ENCODE data around the gene NEDD4.
"Not testable (repeated sequence)": the region's sequence is repeated elsewhere in the genome, so short reads cannot be mapped to it uniquely, and the experiment has no call there.

NEDD4 gene

DNA sequence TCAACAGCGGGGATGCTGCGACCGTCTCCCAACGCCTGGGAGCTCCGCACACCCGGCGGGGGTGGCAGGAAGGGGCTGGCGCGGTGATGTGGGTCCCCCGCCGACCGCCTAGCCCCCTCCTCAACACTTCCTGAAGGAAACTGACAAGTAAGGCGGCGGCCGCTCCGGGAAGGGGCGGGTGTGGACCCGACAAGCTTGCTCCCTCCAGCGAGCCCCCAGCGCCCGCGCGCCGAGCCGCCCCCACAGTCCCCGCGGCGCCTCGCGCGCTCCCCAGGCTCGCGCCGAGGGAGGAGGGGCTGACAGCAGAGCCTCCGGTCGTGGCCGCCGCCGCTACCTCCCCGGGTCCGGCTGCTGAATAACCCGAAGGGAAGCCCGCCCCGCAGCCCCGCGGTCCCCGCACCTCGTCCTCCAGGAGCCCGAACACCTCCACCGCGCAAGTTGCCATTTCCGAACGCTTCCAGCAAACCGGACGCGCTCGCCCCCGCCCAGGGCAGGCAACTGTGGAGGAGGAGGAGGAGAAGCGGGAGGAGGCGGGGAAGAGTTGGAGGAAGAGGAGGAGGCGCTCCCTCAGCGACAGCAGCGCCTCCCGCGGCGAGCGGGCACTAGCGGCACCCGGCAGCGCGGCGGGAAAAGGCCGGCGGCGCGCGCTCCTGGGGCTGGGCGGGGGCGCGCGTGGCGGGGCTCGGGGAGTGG lies at the start of gene NEDD4:
Gene NEDD4 (minus strand): TSS at position 502 of the 693 bp plus-strand sequence. CDS start 57 bp downstream, at position 445.
- DNase-seq (ENCODE audit: low read depth, low spot score) = peak; percentile 40

GRCh38 chr15:56042498-56042897 lies 49.1 kb upstream of the NEDD4 start:
- no peak for DNase-seq (ENCODE audit: low read depth, low spot score)

DNA sequence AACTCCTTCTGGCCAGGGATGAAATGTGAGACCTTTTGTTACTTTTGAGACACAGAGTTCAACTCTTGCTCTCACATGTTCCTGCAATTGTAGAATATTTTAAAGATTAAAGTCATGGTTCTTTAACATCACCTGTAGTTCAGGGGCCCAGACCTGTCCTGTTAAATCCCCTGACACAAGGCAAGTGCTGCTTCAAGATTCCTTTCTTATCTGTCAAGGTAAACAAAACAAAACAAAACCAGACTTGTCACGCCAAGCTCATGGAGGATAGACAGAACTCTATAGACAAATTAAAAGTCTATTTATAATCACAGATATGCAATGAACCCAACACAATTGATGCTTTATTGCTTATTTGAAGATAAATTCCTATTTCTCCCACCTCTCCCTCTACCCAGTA lies 48.6 kb upstream of the NEDD4 start:
- DNase-seq (ENCODE audit: low read depth, low spot score) = no peak

DNA sequence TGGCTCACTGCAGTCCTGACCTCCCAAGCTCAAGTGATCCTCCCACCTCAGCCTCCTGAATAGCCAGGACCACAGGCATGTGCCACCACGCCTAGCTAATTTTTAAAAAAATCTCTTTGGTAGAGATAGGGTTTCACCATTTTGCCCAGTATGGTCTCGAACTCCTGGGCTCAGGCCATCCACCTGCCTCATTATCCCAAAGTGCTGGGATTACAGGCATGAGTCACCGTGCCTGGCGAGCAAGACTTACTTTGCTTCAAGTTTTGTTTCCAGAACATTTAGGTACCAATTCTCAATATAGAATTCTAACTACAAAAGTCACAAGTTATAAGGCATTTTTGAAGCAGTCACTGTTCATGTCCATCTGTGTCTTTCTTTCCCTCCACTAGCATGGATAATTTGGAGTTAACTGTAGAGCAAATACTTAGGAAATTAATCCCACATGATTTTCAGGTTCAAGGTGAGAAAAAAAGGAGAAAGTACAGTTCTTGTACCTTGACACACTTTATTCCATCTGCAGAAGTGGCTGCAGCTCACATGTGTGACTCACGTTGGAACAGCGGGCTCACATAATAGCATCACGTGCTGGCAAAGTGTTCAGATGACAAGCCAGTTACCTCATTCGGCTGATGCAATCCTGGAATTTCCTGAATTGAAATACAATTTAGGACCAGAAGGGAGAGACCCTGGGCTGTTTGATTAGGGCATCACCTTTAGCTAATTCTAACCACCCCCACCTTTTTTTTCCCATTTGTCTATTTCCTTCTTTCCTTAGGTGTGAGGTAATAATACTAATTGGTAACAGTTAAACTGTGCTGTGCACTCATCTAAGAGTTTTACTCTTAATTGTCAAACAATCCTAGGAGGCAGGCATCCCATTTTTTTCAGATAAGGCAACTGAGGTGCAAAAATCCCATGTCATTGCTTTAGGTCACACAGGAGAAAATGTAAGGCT lies 46.9 kb upstream of the NEDD4 start:
- peak; percentile 45 for DNase-seq (ENCODE audit: low read depth, low spot score)

- DNase-seq (ENCODE audit: low read depth, low spot score) = no peak
These were observed 45.3 kb upstream of the NEDD4 start for GRCh38 chr15:56038707-56039106.

- no peak for DNase-seq (ENCODE audit: low read depth, low spot score)
These were observed 44.6 kb upstream of the NEDD4 start for GRCh38 chr15:56038015-56038414.

DNA sequence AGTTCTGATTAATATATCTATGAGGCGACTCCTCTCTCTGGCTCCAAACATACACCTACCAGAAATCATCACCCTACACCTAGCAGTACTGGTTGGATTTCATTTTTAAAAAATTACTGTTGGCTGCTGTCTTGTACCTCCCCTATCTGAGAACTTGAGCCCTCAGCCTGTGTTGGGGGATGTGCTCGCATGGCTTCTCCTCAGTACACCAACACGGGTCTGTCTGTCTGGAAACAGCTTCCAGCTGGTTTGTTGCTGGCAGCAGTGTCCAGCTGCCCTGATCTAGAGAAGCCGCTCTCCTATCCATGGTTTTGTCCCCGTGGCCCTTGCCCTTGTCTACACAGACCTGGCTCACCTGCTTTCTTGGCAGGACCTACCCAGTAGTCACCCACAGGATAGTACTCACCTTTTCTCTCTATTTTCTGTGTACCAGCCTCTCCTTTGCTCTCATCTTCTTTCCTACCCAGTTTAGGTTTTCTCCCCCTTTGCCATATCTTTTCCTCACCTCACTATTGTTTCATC lies 43.2 kb upstream of the NEDD4 start:
- no peak for DNase-seq (ENCODE audit: low read depth, low spot score)

DNA sequence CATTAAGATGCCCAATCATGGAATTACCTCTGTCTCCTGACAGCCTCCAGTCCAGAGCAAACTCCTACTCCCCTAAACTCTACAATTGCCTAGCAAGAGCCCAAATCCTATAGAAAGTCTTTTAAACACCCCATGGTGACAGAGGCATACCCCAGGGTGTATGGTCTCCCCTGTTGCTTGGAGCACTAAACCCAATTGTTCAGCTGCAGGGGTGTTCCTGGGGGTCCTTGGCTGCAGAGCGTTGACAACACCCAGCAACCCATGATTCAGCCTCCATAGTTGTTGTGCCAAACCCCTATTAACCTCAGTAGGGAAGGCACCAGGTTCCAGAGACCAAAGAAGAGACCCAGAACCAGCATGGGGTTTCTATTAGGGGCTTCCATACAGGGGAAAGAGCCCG lies 41.8 kb upstream of the NEDD4 start:
- no peak for DNase-seq (ENCODE audit: low read depth, low spot score)

DNA sequence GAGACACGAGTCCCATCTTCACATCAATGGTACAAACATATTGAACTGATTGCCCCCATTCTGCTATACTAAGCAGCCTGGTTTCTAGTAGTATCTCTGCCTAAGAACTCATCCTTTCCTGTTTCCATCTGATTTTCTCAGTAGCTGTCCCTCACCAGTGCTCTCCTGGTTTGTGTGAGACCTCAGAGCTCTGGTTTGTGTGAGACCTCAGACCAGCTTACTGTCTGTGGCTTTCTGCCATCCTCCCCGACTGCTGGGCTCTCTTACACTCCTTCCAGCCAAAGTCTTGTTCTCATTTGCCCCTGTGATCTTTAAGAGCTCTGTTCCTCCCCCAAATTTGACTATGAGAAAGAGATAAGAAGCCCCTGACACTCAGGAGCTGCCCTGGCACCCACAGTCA lies 41.1 kb upstream of the NEDD4 start:
- DNase-seq (ENCODE audit: low read depth, low spot score) = no peak

DNA sequence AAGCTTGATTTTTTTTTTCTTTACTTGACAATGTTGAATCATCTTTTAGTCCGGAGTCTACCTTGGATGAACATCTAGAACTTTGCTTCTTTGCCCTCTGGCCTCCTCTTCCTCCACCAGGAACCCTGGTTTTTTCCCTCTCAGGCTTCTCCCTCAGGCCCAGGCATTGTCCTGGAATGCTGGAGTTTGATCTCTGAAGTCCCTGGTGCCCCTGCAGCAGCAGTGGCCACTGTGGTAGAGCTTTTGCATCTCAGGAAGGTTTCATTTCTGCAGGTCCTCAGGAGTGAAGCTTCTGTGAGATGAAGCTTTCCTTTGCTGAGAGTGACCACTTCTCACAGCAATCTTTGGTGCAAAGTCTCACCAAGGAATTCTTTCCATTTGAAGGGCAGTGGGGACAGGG lies 39.0 kb upstream of the NEDD4 start:
- DNase-seq (ENCODE audit: low read depth, low spot score) = no peak

DNA sequence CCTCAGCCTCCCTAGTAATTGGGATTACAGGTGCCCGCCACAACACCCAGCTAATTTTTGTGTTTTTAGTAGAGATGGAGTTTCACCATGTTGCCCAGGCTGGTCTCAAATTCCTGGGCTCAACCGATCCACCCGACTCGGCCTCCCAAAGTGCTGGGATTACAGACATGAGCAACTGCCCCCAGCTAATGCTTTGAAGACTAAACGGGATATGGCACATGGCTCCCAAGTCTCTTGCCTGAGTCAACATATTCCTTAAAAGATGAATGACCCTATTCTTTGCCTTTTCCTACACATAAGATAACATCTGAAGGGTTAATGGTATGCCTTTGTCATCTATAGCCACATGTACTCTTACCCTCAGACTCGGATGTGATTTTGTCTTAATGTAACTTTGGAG lies 38.4 kb upstream of the NEDD4 start:
- no peak for DNase-seq (ENCODE audit: low read depth, low spot score)

GRCh38 chr15:56031402-56031801 lies 38.0 kb upstream of the NEDD4 start:
- no peak for DNase-seq (ENCODE audit: low read depth, low spot score)

DNA sequence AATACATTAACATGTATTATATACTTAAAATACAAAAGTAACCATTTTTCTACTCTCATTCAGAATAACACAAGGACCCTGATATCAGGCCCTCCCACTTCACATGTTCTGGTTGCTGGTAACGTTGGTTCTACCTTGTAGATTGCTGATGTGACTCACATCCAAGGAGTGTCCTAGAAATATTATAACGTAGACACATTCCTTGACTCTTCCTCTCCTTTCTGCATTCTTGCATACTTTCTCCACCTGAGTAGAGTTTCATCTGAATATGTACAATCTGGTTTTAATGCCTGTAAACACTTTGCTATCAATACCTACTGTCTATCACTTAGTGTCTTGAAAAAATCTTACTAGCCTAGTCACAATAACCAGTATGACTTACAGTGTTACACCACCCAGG lies 35.0 kb upstream of the NEDD4 start:
- no peak for DNase-seq (ENCODE audit: low read depth, low spot score)

DNA sequence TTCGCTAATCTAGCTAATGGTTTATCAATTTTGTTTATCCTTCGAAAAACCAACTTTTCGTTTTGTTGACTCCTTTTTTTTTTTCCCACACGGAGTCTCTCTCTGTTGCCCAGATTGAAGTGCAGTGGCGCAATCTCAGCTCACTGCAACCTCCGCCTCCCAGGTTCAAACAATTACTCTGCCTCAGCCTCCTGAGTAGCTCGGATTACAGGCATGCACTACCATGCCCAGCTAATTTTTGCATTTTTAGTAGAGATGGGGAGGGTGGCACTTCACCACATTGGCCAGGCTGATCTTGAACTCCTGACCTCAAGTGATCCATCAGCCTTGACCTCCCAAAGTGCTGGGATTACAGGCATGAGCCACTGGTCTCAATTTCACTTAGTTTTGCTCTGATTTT lies 29.7 kb upstream of the NEDD4 start:
- not testable (repeated sequence) for DNase-seq (ENCODE audit: low read depth, low spot score)

- no peak for DNase-seq (ENCODE audit: low read depth, low spot score)
These were observed 26.5 kb upstream of the NEDD4 start for GRCh38 chr15:56019819-56020486.

GRCh38 chr15:56019060-56019793 lies 25.8 kb upstream of the NEDD4 start:
- DNase-seq (ENCODE audit: low read depth, low spot score) = no peak

- no peak for DNase-seq (ENCODE audit: low read depth, low spot score)
These were observed 24.5 kb upstream of the NEDD4 start for GRCh38 chr15:56017920-56018319.

DNA sequence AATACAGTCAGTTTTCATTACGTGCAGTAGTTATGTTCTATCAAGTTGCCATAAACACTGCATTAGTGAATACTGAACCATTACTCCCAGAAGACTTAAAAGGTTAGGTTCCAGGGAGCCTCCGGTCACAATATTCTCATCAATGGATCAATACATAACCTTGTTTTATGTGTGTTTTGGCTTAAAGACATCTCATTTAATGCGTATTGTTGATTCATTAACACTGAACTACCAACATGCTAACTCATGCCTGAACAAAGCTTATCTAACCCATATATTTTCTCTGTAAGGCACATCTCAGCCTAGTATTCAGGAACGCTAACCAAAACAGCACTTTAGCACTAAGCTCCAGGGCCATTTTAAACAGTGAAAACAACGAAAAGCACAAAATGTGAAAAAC lies 24.1 kb upstream of the NEDD4 start:
- no peak for DNase-seq (ENCODE audit: low read depth, low spot score)

DNA sequence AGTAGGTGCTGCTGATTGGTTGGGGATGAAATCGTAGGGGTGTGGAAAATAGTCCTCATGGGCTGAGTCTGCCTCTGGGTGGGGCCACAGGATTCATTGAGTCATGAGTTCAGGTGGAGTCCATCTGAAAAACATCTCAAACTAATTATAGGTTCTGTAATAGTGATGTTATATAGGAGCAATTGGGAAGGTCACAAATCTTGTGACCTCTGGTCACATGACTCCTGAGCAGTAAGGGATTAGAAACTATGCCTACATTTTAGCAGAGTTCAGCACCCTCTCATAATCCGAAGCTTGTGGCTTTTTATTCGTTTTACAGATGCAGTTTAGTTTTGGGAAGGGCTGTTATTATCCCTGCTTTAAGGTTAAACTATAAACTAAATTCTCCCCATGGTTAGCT lies 22.9 kb upstream of the NEDD4 start:
- DNase-seq (ENCODE audit: low read depth, low spot score) = no peak

GRCh38 chr15:56014677-56015076 lies 21.3 kb upstream of the NEDD4 start:
- DNase-seq (ENCODE audit: low read depth, low spot score) = no peak

DNA sequence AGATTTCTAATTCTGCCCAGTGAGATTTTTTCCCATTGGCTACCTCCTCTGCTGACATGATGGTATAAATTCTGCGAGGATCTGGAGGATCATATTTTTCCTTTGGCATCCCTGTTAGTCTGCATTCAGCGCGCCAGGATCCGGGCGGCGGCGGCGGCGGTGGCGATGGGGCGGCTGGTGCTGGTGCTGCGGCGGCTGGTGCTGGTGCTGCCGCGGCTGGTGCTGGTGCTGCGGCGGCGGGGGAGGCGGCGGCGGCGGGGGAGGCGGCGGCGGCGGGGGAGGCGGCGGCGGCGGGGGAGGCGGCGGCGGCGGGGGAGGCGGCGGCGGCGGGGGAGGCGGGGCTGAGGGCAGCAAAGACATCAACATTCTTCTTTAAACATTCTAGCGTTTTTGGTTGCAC lies 13.6 kb upstream of the NEDD4 start:
- not testable (repeated sequence) for DNase-seq (ENCODE audit: low read depth, low spot score)
